ENCODE measurements around the gene RPS21.

- TF ChIP-seq PATZ1 (CRISPR knock-in tag; IDR thresholded peaks at IDR 0.05; ENCODE audit: borderline replicate concordance) (no peak), RARB (CRISPR knock-in tag; IDR thresholded peaks at IDR 0.05) (no peak), OSR1 (CRISPR knock-in tag; IDR thresholded peaks at IDR 0.05) (no peak), SNAI2 (CRISPR knock-in tag; IDR thresholded peaks at IDR 0.05) (no peak), CREB5 (CRISPR knock-in tag; IDR thresholded peaks at IDR 0.05; ENCODE audit: low read depth) (no peak), ISL1 (CRISPR knock-in tag; IDR thresholded peaks at IDR 0.05) (no peak), ZC3H10 (CRISPR knock-in tag; IDR thresholded peaks at IDR 0.05) (no peak)
These were observed 16.4 kb downstream of the RPS21 start for GRCh38 chr20:62403331-62403730.

Data from SK-N-SH treated with all-trans-retinoic acid at 6 μM for 48 hours (cell line).